Activated CD4-positive, alpha-beta T cell treated with anti-CD3 and anti-CD28 coated beads, Interleukin-2, amount 10 ng/mL, durations not matched to agents 7 days and 5 days (primary cell): ENCODE measurements around the gene FLNB. TPM values are rescaled to one million over a fixed set of nuclear protein-coding genes. Genes with fewer than 3 reads are reported as not detected.

Experiments
- CTCF ChIA-PET: fragments of 350-600 bp; sonication (Branson Sonifier 250); formaldehyde crosslinking; loops from one replicate; lab custom pipeline; 2021; ENCODE audit warnings: antibody characterized with exemption; lab: Charles Lee
- POLR2A ChIA-PET: fragments of 350-600 bp; sonication (Branson Sonifier 250); formaldehyde crosslinking; loops from one replicate; lab custom pipeline; 2021; ENCODE audit warnings: antibody characterized with exemption; lab: Charles Lee
- DNase-seq: peaks from one replicate; pipeline ENCODE4 v3.0.0-alpha.2; 2020
- H3K27ac Mint-ChIP-seq: one replicate; pipeline ENCODE4 v1.8.0; 2021; ENCODE audit warnings: mild to moderate bottlenecking, moderate library complexity, mixed read lengths
- H3K27me3 Mint-ChIP-seq: one replicate; pipeline ENCODE4 v1.8.0; 2021; ENCODE audit warnings: mixed read lengths
- H3K36me3 Mint-ChIP-seq: one replicate; pipeline ENCODE4 v1.8.0; 2021; ENCODE audit warnings: low read depth, mixed read lengths
- H3K4me1 Mint-ChIP-seq: one replicate; pipeline ENCODE4 v1.8.0; 2021; ENCODE audit warnings: mixed read lengths
- H3K4me3 Mint-ChIP-seq: one replicate; pipeline ENCODE4 v1.8.0; 2021; ENCODE audit warnings: mild to moderate bottlenecking, moderate library complexity, mixed read lengths
- H3K9me3 Mint-ChIP-seq: one replicate; pipeline ENCODE4 v1.8.0; 2021; ENCODE audit warnings: mixed read lengths
- total RNA-seq, 2 experiments: library from RNA; stranded (reverse); gene quantifications; one replicate each; pipeline ENCODE4 v1.2.3, GENCODE V29; 2021

FLNB gene
- total RNA-seq, 2 experiments from 2014 or later: 27.2 to 28.1 TPM

DNA sequence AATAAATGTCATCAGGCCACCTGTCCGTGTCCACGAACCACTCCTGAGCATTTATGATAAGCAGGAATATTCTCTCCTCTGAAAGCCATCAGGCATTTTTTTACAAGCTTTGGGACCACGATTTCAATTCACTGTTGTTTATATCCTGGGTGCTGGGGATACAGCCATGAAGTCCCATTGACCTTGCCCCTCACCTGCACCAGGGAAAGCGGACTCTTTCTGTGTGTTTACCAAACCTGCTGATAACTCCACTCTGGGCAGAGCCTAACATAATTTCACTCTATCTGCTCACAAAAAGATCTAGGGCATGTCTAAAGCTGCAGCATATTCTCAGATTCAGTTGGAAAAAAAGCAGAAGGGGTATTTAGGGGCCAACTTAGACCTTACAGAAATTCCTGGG is 197.8 kb downstream of the FLNB start:
- Mint-ChIP-seq H3K4me3 (no peak overlapping the region), H3K27me3 (peaks cover 21% of the 10 kb centered on the region), H3K27ac (no peak overlapping the region), H3K36me3 (no peaks in the 10 kb centered on the region), H3K9me3 (no peaks in the 10 kb centered on the region), H3K4me1 (peaks cover 6% of the 10 kb centered on the region)
- no peak for DNase-seq
- ChIA-PET POLR2A (no interaction called here), CTCF (interaction anchor here (1.0 to 1.6 kb wide), 2 partner anchors 18 to 39 kb away, joined by 4 to 7 read pairs; no protein-coding TSS in a partner anchor)

DNA sequence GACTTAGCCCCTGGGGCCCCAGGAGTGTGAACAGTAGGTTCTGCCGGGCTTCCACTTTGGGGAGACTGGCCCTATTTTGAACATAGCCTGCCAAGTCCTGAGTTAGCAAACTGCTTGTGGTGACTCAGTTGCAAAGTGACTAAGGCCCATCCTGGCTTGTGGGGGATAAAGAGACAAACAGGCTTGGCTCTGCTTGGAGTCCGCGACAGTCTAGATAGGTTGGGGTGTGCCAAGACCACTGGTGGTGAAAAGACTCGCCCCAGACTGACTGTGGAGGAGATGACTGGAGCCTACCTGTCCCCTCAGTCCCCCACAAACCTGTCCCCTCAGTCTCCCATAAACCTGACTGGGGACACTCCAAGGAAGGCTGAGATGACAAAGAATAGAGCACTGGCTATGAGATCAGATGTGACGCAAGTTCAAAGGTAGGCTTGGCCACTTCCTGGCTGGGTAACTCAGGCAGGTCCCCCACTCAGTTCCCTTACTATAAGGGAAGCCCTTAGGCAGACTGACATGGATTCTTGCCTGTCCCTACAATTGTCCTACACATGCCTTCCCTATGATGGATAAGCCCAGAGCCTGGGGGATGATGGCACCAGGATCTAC is 198.3 kb downstream of the FLNB start:
- Mint-ChIP-seq H3K4me1 (peaks cover 6% of the 10 kb centered on the region), H3K9me3 (no peaks in the 10 kb centered on the region), H3K27ac (no peak overlapping the region), H3K36me3 (no peaks in the 10 kb centered on the region), H3K27me3 (peaks cover 18% of the 10 kb centered on the region), H3K4me3 (no peak overlapping the region)
- ChIA-PET CTCF (interaction anchor here (1.0 to 1.4 kb wide), 2 partner anchors 39 to 100 kb away, joined by 4 read pairs; partner anchors contain the start of genes HTD2 and RPP14), POLR2A (no interaction called here)
- peak; percentile 28 for DNase-seq

DNA sequence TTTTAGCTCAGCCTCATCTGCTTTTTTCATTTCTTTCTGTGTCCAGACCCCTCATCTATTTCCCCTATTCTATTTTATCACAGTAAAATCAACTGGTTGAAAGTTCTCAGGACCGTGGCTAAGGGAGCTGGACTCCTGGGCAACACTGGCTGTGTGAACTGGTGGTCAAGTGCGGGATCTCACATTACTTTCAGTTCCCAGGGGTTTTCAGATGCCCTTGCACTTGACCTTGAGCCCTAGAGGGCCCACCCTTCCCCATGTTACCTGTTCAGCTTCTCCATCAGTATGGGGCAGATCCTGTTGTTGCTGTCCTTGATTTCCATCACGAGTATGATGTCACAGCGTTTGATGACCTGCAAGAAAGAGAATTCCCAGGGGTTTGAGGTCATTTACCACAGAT is 199.7 kb downstream of the FLNB start:
- H3K4me1 Mint-ChIP-seq: peaks cover 6% of the 10 kb centered on the region
- H3K27ac Mint-ChIP-seq: no peak overlapping the region
- H3K36me3 Mint-ChIP-seq: no peaks in the 10 kb centered on the region
- DNase-seq: no peak
- H3K4me3 Mint-ChIP-seq: no peak overlapping the region
- H3K27me3 Mint-ChIP-seq: peaks cover 13% of the 10 kb centered on the region
- H3K9me3 Mint-ChIP-seq: no peaks in the 10 kb centered on the region
- ChIA-PET POLR2A (no interaction called here), CTCF (interaction anchor here (1.0 to 2.1 kb wide), 4 partner anchors 10 to 98 kb away, joined by 3 to 11 read pairs (median 4); partner anchors contain the start of genes HTD2 and RPP14)

DNA sequence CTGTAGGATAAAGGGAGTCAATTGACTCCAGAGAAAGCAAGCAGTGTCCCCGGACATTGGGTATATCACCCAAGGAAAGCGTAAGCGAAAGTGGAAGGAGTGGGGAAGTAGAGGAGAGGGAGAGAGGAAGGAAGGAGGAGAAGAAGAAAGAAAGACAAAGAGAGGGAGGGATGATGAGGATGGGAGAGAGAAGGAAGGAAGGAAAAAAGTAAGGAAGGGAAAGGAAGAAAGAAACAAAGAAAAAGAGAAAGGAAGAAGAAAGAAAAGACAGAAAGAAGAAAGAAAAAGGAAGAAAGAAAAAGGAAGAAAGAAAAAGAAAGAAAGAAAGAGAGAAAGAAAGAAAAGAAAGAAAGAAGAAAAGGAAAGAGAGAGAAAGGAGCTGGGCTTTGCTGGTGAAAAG is 201.7 kb downstream of the FLNB start:
- Mint-ChIP-seq H3K9me3 (no peaks in the 10 kb centered on the region), H3K27ac (no peak overlapping the region), H3K4me1 (peaks cover 12% of the 10 kb centered on the region), H3K27me3 (peaks cover 10% of the 10 kb centered on the region), H3K4me3 (no peak overlapping the region), H3K36me3 (no peaks in the 10 kb centered on the region)
- CTCF ChIA-PET: interaction anchor here (1.2 kb wide), 1 partner anchor 22 kb away, joined by 3 read pairs; no protein-coding TSS in a partner anchor
- POLR2A ChIA-PET: no interaction called here
- no peak for DNase-seq

DNA sequence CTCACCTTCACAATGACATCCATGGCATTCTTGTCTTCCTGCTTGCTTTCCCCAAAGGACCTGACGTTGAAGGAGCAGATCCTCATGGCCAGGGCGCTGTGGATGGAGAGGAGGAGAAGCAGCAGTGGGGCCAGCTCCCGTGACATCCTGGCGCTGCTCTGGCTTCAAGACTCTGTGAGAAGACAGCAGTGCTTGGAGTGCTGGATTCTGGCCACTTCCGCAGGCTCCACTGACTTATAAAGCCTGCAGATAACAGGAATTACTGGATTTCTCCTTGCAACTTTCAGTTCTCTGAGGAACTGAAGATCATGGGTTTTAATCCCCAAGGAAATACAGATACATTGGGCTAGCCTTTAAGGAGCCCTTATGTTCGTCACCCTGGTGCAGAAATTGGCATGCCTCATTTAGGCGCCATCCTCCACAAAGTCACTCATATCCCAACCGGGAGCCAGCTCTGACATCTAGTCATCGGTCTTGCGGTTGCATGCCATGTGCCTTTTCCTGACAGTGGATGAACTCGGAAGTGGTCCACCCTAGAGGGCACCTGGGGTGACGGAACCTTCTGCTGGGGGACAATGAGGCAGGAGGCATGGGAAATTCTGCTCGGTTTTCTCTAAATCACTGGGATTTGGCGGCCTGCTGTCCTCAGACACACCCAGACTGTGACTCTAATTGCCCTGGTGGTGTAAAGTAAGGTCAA is 202.7 kb downstream of the FLNB start, which contains the start of gene DNASE1L3:
Gene DNASE1L3 (minus strand): TSS at position 212 of the 700 bp plus-strand sequence. CDS start 66 bp downstream, at position 146.
- POLR2A ChIA-PET: no interaction called here
- Mint-ChIP-seq H3K27ac (no peak within 1 kb of the TSS), H3K27me3 (peaks cover 10% of the 10 kb centered on the region), H3K4me1 (peaks cover 16% of the 10 kb centered on the region), H3K9me3 (no peaks in the 10 kb centered on the region), H3K4me3 (no peak within 1 kb of the TSS), H3K36me3 (no peaks in the 10 kb centered on the region)
- DNase-seq: no peak
- CTCF ChIA-PET: no interaction called here

DNA sequence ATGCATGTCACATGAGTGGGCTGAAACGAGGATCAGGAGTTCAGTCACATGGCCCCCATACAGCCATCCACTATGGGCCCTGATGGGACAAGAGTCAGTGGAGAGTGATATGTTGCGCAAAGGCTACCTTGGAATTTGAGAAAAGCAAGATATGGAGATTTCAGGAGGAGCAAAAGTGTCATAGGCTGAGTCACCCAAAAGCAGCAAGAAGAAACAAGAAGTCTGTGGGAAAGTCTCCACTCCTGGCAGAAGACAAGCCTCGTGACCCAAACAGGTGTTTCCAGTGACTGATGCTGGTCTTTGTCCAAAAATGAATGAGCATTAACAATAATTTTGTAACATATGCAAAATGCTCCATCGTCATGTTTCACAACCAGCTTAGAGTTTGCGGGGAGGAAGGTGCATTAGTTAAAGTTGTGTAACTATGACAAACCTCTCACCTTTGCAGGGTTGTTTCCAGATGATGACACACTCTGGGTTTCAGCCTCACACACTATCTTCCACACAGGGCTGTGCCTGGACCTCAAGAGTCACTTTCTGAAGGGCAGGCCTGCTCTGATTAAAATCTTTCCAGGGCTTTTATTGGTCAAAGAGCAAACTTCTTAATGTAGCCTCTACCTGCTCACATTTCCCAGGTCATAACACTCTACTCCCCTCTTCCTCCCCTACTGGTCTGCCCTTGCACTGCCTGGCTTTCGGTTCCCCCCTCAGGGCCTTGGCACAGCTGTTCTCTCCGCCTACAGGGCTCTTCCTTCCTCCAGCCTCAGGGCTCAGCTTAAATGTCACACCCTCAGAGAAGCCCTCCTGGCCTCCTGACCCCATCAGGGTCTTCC is 206.5 kb downstream of the FLNB start:
- H3K36me3 Mint-ChIP-seq: no peaks in the 10 kb centered on the region
- CTCF ChIA-PET: interaction anchor here (0.7 to 2.7 kb wide), 7 partner anchors 13 to 207 kb away, joined by 3 to 11 read pairs (median 3); partner anchors contain the start of gene FLNB
- DNase-seq: no peak
- POLR2A ChIA-PET: no interaction called here
- peaks cover 7% of the 10 kb centered on the region for H3K27me3 Mint-ChIP-seq
- peaks cover 16% of the 10 kb centered on the region for H3K4me1 Mint-ChIP-seq
- no peak overlapping the region for H3K4me3 Mint-ChIP-seq
- H3K9me3 Mint-ChIP-seq: no peaks in the 10 kb centered on the region
- peak overlapping the region; percentile 27 for H3K27ac Mint-ChIP-seq

DNA sequence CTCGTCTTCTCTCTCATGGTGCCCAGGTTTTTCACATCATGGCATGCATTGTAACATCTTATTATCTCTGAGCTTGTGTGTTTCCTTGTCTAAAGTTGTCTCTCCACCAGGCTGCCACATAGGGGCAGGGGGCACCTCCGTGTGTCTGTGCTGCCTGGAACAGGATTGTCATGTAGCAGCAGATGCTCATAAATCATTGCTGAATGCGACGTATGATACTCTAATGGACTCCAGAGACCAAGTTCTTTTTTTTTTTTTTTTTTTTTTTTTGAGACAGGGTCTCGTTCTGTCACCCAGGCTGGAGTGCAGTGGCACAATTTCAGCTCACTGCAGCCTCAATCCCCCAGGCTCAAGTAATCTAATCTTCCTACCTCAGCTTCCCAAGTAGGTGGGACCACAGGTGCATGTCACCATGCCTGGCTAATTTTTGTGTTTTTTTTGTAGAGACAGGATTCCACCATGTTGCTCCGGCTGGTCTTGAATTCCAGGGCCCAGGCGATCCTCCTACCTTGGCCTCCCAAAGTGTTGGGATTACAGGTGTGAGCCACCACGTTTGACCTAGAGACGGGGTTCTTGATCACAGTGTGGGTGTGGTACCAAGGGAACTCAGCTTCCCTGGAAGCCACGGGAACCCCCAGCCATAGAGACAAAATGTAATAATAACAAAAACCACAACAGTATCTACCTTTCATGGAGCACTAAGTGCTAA is 207.2 kb downstream of the FLNB start:
- H3K36me3 Mint-ChIP-seq: no peaks in the 10 kb centered on the region

DNA sequence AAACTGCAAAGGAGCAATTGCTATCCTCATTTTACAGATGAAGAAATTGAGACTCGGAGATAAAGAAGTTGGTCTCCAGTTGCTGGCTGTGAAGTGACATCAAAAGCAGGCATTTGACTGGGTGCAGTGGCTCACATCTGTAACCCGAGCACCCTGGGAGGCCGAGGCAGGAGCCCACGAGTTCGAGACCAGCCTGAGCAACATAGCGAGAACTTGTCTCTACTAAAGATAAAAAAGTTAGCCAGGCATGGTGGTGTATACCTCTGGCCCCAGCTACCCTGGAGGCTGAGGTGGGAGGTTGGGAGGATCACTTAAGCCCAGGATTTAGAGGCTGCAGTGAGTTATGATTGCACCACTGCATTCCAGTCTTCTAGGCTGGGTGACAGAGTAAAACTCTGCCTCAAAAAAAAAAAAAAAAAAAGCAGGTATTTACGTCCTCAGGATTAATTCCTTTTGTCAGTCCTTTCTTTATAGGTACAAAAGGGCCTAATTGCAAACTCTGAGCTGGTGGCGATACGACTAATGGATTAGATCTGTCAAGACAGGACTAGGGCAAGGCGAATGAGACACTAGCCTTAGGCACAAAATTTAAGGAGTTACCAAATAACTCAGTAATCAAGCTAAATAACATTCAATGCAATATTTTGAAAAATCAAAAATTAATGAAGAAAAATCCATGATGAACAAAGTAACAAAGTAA is 208.4 kb downstream of the FLNB start:
- H3K9me3 Mint-ChIP-seq: no peaks in the 10 kb centered on the region
- peaks cover 16% of the 10 kb centered on the region for H3K4me1 Mint-ChIP-seq
- H3K27ac Mint-ChIP-seq: no peak overlapping the region
- H3K4me3 Mint-ChIP-seq: no peak overlapping the region
- H3K36me3 Mint-ChIP-seq: no peaks in the 10 kb centered on the region
- CTCF ChIA-PET: interaction anchor here (0.6 to 4.0 kb wide), 17 partner anchors 9 to 835 kb away, joined by 3 to 30 read pairs (median 4); partner anchors contain the start of genes HTD2 and RPP14
- POLR2A ChIA-PET: no interaction called here
- H3K27me3 Mint-ChIP-seq: peaks cover 7% of the 10 kb centered on the region
- no peak for DNase-seq

More for the DNA sequence above, 207.2 kb downstream of the FLNB start:
- no peak overlapping the region for H3K27ac Mint-ChIP-seq
- CTCF ChIA-PET: interaction anchor here (0.7 to 2.7 kb wide), 7 partner anchors 12 to 207 kb away, joined by 3 to 11 read pairs (median 3); partner anchors contain the start of gene FLNB
- peaks cover 16% of the 10 kb centered on the region for H3K4me1 Mint-ChIP-seq
- H3K27me3 Mint-ChIP-seq: peaks cover 9% of the 10 kb centered on the region
- DNase-seq: no peak
- no peak overlapping the region for H3K4me3 Mint-ChIP-seq
- no peaks in the 10 kb centered on the region for H3K9me3 Mint-ChIP-seq
- POLR2A ChIA-PET: no interaction called here

DNA sequence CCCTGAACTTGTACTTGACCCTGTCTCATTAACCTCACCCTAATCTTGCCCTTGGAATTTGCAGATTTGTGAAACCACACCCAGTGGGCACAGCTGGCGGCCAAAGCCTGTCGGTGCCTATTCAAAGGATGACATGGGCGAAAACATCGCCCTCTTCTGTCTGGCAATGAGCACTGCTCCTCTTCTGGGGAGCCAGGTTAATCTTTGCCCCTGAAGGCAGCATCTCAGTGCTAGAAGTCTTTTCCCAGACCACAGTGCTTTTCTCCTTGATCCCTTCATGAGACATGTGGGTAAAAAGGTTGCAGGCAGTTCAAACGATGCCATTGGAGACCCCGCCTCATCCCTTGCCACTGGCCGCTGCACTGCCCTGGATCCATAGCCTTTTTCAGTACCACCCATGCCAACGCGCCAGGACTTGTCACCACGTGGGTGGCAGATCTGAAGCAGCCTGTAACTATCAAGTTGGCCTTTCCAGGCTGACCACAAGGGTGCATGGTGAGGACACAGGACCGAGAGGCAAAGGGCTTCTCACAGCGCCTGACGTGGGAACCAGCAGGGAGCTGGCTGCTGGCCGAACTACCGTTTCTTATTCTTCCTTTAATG is 209.1 kb downstream of the FLNB start:
- POLR2A ChIA-PET: no interaction called here
- no peaks in the 10 kb centered on the region for H3K9me3 Mint-ChIP-seq
- H3K4me1 Mint-ChIP-seq: peaks cover 16% of the 10 kb centered on the region
- peaks cover 7% of the 10 kb centered on the region for H3K27me3 Mint-ChIP-seq
- H3K27ac Mint-ChIP-seq: no peak overlapping the region
- CTCF ChIA-PET: interaction anchor here (0.6 to 4.0 kb wide), 21 partner anchors 9 to 835 kb away, joined by 3 to 30 read pairs (median 4); partner anchors contain the start of genes HTD2 and RPP14
- no peak overlapping the region for H3K4me3 Mint-ChIP-seq
- DNase-seq: peak; percentile 64
- no peaks in the 10 kb centered on the region for H3K36me3 Mint-ChIP-seq

DNA sequence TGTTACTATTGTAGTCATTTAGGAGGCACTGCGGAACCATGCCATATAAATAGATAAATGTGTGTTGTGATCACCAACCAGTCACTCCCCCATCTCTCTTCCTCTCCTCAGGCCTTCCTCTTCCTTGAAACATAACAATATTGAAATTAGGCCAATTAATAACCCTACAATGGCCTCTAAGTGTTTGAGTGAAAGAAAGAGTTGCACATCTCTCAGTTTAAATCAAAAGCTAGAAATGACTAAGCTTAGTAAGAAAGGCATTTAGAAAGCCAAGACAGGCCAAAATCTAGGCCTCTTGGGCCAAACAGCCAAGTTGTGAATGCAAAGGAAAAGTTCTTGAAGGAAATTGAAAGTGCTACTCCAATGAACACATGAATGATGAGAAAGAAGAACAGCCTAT is 210.7 kb downstream of the FLNB start:
- DNase-seq: no peak
- no peak overlapping the region for H3K4me3 Mint-ChIP-seq
- peaks cover 6% of the 10 kb centered on the region for H3K27me3 Mint-ChIP-seq
- no peaks in the 10 kb centered on the region for H3K36me3 Mint-ChIP-seq
- H3K27ac Mint-ChIP-seq: no peak overlapping the region
- ChIA-PET CTCF (interaction anchor here (1.0 to 4.0 kb wide), 6 partner anchors 12 to 69 kb away, joined by 3 to 30 read pairs (median 4); partner anchors contain the start of gene ABHD6), POLR2A (no interaction called here)
- H3K4me1 Mint-ChIP-seq: peaks cover 16% of the 10 kb centered on the region
- no peaks in the 10 kb centered on the region for H3K9me3 Mint-ChIP-seq
